IMR-90 (cell line): ENCODE measurements around the gene TRIM26.

Experiments
- CEBPB ChIP-seq: IDR thresholded peaks from 2 replicates; pipeline ENCODE4 v1.6.1; 2012; ENCODE audit warnings: low read depth, low read length, improper control_type of control experiment
- CTCF ChIP-seq: conservative IDR thresholded peaks from 2 replicates; pipeline ENCODE4 v1.5.1; 2012; ENCODE audit warnings: mild to moderate bottlenecking, low read depth, low read length, improper control_type of control experiment
- FOS ChIP-seq: fragments of 150-350 bp; IDR thresholded peaks from 2 replicates; pipeline ENCODE4 v1.6.1; 2016; ENCODE audit warnings: low read depth, low read length
- MAFK ChIP-seq: IDR thresholded peaks from 2 replicates; pipeline ENCODE4 v1.6.1; 2012; ENCODE audit warnings: low read depth, low read length, improper control_type of control experiment
- POLR2A ChIP-seq: IDR thresholded peaks from 2 replicates; pipeline ENCODE4 v1.6.1; 2012; ENCODE audit warnings: mild to moderate bottlenecking, low read depth, low read length
- RFX5 ChIP-seq: IDR thresholded peaks from 2 replicates; pipeline ENCODE4 v1.8.0; 2012; ENCODE audit warnings: low read depth, mild to moderate bottlenecking, low read length, moderate library complexity

GRCh38 chr6:30202366-30202765, 10.8 kb downstream of the TRIM26 start:
- no peak for TF ChIP-seq CTCF
- TF ChIP-seq RFX5, result no peak
- TF ChIP-seq MAFK, result no peak
- no peak for TF ChIP-seq POLR2A
- TF ChIP-seq CEBPB, result no peak
- TF ChIP-seq FOS, result no peak
